Measurements from ENCODE around the gene MARS1.
A peak's percentile ranks its signal among the peaks of the same experiment; 100 is the strongest.

MARS1 gene

GRCh38 chr12:57458665-57459054 lies 29.2 kb upstream of the MARS1 start:
- Histone ChIP-seq H3K27ac (ENCODE audit: low read depth, low read length, severe bottlenecking) (peak overlapping the region; percentile 65), H3K36me3 (ENCODE audit: control insufficient read depth, insufficient read depth, low read length) (no peaks in the 10 kb centered on the region), H3K4me1 (ENCODE audit: control insufficient read depth, insufficient read depth, low read length, poor library complexity, severe bottlenecking) (peaks cover 34% of the 10 kb centered on the region), H3K4me3 (ENCODE audit: extremely low read depth, insufficient read depth, low read length, poor library complexity, severe bottlenecking) (peak overlapping the region; percentile 62), H3K9me3 (ENCODE audit: control insufficient read depth, low read length) (no peaks in the 10 kb centered on the region)
- 0% methylated on average over 2 of the region's 3 CpGs for WGBS, 2 experiments (ENCODE audit: insufficient coverage in 2 of 2)

- Histone ChIP-seq H3K9me3 (ENCODE audit: control insufficient read depth, low read length) (no peaks in the 10 kb centered on the region), H3K4me3 (ENCODE audit: extremely low read depth, insufficient read depth, low read length, poor library complexity, severe bottlenecking) (peak overlapping the region; percentile 62), H3K4me1 (ENCODE audit: control insufficient read depth, insufficient read depth, low read length, poor library complexity, severe bottlenecking) (peaks cover 34% of the 10 kb centered on the region), H3K27ac (ENCODE audit: low read depth, low read length, severe bottlenecking) (peak overlapping the region; percentile 67), H3K36me3 (ENCODE audit: control insufficient read depth, insufficient read depth, low read length) (no peaks in the 10 kb centered on the region)
- 1 to 2% methylated on average over 20 to 21 of the region's 24 CpGs for WGBS, 2 experiments (ENCODE audit: insufficient coverage in 2 of 2)
These were observed 28.7 kb upstream of the MARS1 start for GRCh38 chr12:57459055-57459749.

DNA sequence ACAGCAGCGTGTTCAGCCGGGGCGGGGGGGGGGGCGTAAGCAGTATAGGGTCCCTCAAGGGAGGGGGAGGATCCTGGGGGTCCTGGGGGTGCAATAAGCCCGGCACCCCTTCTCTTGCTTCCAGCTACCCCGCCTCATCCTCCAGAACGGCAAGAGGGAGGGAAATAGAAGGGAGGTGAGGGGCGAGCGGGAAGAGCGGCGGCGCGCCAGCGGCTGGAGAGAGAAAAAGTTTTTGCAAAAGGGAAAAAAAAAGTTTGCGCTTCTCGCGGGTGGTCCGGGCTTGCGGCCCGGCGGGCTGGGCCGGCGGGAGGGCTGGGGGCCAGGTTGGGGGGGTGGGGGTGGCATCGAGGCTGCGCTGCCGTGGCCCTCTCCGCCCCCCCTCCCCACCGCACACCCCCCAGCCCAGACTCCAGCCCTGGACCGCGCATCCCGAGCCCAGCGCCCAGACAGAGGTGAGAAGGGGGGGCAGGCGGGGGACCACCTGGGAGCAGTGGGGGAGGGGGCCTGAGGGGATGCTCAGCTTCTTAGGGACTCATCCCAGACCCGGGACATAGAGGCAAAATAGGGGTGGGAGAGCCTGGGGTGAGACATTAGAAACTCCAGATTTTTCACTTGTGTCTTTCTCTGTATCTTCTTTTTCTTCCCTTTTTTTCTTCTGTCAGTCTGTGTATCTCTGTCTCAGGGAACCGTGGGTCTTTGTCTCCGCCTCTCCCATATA lies 28.0 kb upstream of the MARS1 start, which contains the start of gene GLI1:
Gene GLI1, plus strand, starts transcription at position 36 of the 718 bp plus-strand sequence. CDS start 3,907 bp downstream, outside the sequence.
- Histone ChIP-seq H3K4me3 (ENCODE audit: extremely low read depth, insufficient read depth, low read length, poor library complexity, severe bottlenecking) (peak within 1 kb of the TSS; percentile 62), H3K36me3 (ENCODE audit: control insufficient read depth, insufficient read depth, low read length) (no peaks in the 10 kb centered on the region), H3K9me3 (ENCODE audit: control insufficient read depth, low read length) (no peaks in the 10 kb centered on the region), H3K27ac (ENCODE audit: low read depth, low read length, severe bottlenecking) (peak within 1 kb of the TSS; percentile 67), H3K4me1 (ENCODE audit: control insufficient read depth, insufficient read depth, low read length, poor library complexity, severe bottlenecking) (peaks cover 27% of the 10 kb centered on the region)
- 0% methylated on average over 1 of the region's 36 CpGs; no CpG with 5 or more reads in 1 of the 2 experiments for WGBS, 2 experiments (ENCODE audit: insufficient coverage in 2 of 2)

- Histone ChIP-seq H3K4me1 (ENCODE audit: control insufficient read depth, insufficient read depth, low read length, poor library complexity, severe bottlenecking) (peaks cover 25% of the 10 kb centered on the region), H3K9me3 (ENCODE audit: control insufficient read depth, low read length) (no peaks in the 10 kb centered on the region), H3K27ac (ENCODE audit: low read depth, low read length, severe bottlenecking) (peak overlapping the region; percentile 6), H3K36me3 (ENCODE audit: control insufficient read depth, insufficient read depth, low read length) (no peaks in the 10 kb centered on the region), H3K4me3 (ENCODE audit: extremely low read depth, insufficient read depth, low read length, poor library complexity, severe bottlenecking) (peak overlapping the region; percentile 62)
- 0 to 3% methylated on average over 4 to 5 of the region's 6 CpGs for WGBS, 2 experiments (ENCODE audit: insufficient coverage in 2 of 2)
These were observed 27.4 kb upstream of the MARS1 start for GRCh38 chr12:57460468-57460784.

- Histone ChIP-seq H3K4me1 (ENCODE audit: control insufficient read depth, insufficient read depth, low read length, poor library complexity, severe bottlenecking) (peaks cover 22% of the 10 kb centered on the region), H3K9me3 (ENCODE audit: control insufficient read depth, low read length) (no peaks in the 10 kb centered on the region), H3K27ac (ENCODE audit: low read depth, low read length, severe bottlenecking) (peak overlapping the region; percentile 66), H3K4me3 (ENCODE audit: extremely low read depth, insufficient read depth, low read length, poor library complexity, severe bottlenecking) (peak overlapping the region; percentile 62), H3K36me3 (ENCODE audit: control insufficient read depth, insufficient read depth, low read length) (no peaks in the 10 kb centered on the region)
- WGBS, 2 experiments (ENCODE audit: insufficient coverage in 2 of 2), result 1 to 3% methylated on average over 13 to 16 of the region's 19 CpGs
These were observed 27.0 kb upstream of the MARS1 start for GRCh38 chr12:57460841-57461275.

DNA sequence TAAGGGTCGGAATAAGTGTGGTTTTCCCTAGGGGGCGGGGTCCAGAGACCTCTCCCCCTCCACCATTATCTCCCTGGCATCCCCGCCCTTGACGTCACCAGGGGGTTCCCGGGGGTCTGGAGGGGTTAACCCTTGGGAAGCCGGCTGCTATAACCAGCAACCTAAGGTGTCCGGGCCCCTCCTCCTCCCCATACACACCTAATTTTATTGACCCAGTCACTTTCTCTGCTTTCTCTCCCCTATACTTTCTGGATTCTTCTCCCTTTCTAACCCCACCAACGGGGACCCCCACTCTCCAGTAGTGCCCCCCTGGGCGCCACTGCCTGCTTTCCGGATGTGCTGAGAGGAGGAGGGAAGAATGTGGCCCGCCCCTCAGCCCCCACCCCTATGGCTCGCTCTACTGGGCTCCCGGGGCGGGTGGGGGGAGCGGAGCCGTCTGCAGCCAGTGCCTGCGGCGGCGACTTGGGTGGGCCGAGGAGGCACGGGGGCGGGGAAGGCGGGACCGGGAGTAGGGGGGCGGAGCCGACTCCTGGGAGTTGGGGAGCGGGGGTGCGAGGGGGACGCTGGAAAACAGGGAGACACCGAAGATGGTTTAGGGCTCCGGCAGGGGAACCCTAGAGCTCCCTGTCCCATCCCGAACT lies 26.5 kb upstream of the MARS1 start:
- 0 to 1% methylated on average over 16 to 17 of the region's 32 CpGs for WGBS, 2 experiments (ENCODE audit: insufficient coverage in 2 of 2)
- peaks cover 19% of the 10 kb centered on the region for H3K4me1 ChIP-seq (ENCODE audit: control insufficient read depth, insufficient read depth, low read length, poor library complexity, severe bottlenecking)
- peak overlapping the region; percentile 74 for H3K27ac ChIP-seq (ENCODE audit: low read depth, low read length, severe bottlenecking)
- no peaks in the 10 kb centered on the region for H3K9me3 ChIP-seq (ENCODE audit: control insufficient read depth, low read length)
- no peaks in the 10 kb centered on the region for H3K36me3 ChIP-seq (ENCODE audit: control insufficient read depth, insufficient read depth, low read length)
- peak overlapping the region; percentile 62 for H3K4me3 ChIP-seq (ENCODE audit: extremely low read depth, insufficient read depth, low read length, poor library complexity, severe bottlenecking)

GRCh38 chr12:57461917-57462250 lies 26.0 kb upstream of the MARS1 start:
- H3K27ac ChIP-seq (ENCODE audit: low read depth, low read length, severe bottlenecking), result peak overlapping the region; percentile 74
- no peaks in the 10 kb centered on the region for H3K9me3 ChIP-seq (ENCODE audit: control insufficient read depth, low read length)
- WGBS, 2 experiments (ENCODE audit: insufficient coverage in 2 of 2), result 0% methylated on average over 1 of the region's 9 CpGs; no CpG with 5 or more reads in 1 of the 2 experiments

DNA sequence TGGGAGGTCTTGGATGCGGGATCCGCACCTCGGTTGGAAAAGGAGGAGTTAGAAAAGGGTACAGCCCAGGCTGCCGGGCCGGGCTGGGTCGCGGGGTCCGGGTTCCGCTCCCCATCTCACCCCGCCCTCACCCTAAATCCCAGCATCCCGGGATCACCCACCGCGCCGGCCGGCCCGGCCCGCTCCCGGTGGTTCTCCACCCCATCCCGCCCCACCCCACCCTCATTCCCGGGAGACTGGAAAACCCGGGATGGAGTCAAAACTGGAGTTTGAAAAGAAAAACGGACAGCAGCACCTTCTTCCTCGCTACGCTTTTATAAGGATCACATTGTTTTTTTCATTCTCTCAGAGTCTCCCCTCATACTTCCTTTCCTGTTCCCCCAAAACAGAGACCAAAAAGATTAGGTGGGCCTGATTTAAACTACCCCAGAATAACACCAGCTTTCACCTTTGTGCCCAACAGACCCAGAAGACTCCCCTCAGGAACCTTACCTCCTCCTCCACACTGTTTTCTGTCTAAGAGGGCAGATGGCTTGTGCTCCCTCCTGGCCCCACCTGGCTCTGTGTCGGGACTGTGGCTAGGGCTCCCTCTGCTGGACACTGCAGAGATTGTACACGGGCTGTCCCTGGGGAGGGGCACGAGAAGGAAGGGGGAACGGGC lies 25.5 kb upstream of the MARS1 start:
- Histone ChIP-seq H3K9me3 (ENCODE audit: control insufficient read depth, low read length) (no peaks in the 10 kb centered on the region), H3K27ac (ENCODE audit: low read depth, low read length, severe bottlenecking) (peak overlapping the region; percentile 74), H3K36me3 (ENCODE audit: control insufficient read depth, insufficient read depth, low read length) (no peaks in the 10 kb centered on the region), H3K4me3 (ENCODE audit: extremely low read depth, insufficient read depth, low read length, poor library complexity, severe bottlenecking) (peak overlapping the region; percentile 62), H3K4me1 (ENCODE audit: control insufficient read depth, insufficient read depth, low read length, poor library complexity, severe bottlenecking) (peaks cover 19% of the 10 kb centered on the region)
- 0% methylated on average over 13 to 17 of the region's 28 CpGs for WGBS, 2 experiments (ENCODE audit: insufficient coverage in 2 of 2)

More at GRCh38 chr12:57461917-57462250, 26.0 kb upstream of the MARS1 start:
- Histone ChIP-seq H3K4me1 (ENCODE audit: control insufficient read depth, insufficient read depth, low read length, poor library complexity, severe bottlenecking) (peaks cover 19% of the 10 kb centered on the region), H3K4me3 (ENCODE audit: extremely low read depth, insufficient read depth, low read length, poor library complexity, severe bottlenecking) (peak overlapping the region; percentile 62), H3K36me3 (ENCODE audit: control insufficient read depth, insufficient read depth, low read length) (no peaks in the 10 kb centered on the region)

DNA sequence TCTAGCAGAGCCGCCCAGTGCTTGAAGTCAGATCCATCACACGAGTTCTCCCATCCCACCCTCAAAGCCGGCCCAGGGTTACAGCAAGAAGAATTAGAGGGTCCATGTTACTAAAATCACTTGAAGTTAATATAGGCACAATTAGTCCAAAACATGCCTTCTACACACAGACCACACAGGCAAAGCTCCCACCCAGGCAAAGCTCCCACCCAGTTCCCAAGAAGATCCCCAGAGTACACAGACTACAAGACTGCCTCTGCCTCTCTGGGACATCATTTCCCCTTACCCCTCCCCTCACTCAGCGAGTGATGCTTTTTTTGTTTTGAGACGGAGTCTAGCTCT lies 25.0 kb upstream of the MARS1 start:
- Histone ChIP-seq H3K36me3 (ENCODE audit: control insufficient read depth, insufficient read depth, low read length) (no peaks in the 10 kb centered on the region), H3K9me3 (ENCODE audit: control insufficient read depth, low read length) (no peaks in the 10 kb centered on the region), H3K27ac (ENCODE audit: low read depth, low read length, severe bottlenecking) (no peak overlapping the region), H3K4me1 (ENCODE audit: control insufficient read depth, insufficient read depth, low read length, poor library complexity, severe bottlenecking) (peaks cover 19% of the 10 kb centered on the region), H3K4me3 (ENCODE audit: extremely low read depth, insufficient read depth, low read length, poor library complexity, severe bottlenecking) (no peak overlapping the region)
- 47 to 64% methylated on average over 2 to 4 of the region's 5 CpGs for WGBS, 2 experiments (ENCODE audit: insufficient coverage in 2 of 2)

DNA sequence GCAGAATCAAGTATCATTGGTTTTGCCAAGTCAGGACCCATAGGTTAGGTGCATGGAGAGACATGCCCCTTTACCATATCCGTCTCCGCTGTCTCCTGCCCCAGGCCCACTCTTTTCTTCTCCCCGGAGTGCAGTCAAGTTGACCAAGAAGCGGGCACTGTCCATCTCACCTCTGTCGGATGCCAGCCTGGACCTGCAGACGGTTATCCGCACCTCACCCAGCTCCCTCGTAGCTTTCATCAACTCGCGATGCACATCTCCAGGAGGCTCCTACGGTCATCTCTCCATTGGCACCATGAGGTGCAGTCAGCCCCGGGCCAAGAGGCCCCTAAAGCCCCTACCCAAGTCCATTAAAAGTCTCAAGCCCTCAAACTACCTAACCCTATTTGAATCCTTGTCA lies 23.3 kb upstream of the MARS1 start:
- Histone ChIP-seq H3K9me3 (ENCODE audit: control insufficient read depth, low read length) (no peaks in the 10 kb centered on the region), H3K27ac (ENCODE audit: low read depth, low read length, severe bottlenecking) (no peak overlapping the region), H3K4me1 (ENCODE audit: control insufficient read depth, insufficient read depth, low read length, poor library complexity, severe bottlenecking) (peaks cover 13% of the 10 kb centered on the region), H3K4me3 (ENCODE audit: extremely low read depth, insufficient read depth, low read length, poor library complexity, severe bottlenecking) (no peak overlapping the region), H3K36me3 (ENCODE audit: control insufficient read depth, insufficient read depth, low read length) (no peaks in the 10 kb centered on the region)
- 96% methylated on average over 12 of the region's 12 CpGs for WGBS, 2 experiments (ENCODE audit: insufficient coverage in 2 of 2)

All from mesodermal cell (in vitro differentiated cells).